Heart left ventricle (tissue), 16 donors: ENCODE results near the gene SYNGR2. TPM values are rescaled to one million over a fixed set of nuclear protein-coding genes. Genes with fewer than 3 reads are reported as not detected.
A peak's percentile ranks its signal among the peaks of the same experiment; 100 is the strongest.

Experiments used
- ATAC-seq, 4 donors: fragments of 200-7000 bp; cut with Tn5 transposase; one replicate each; pipeline ENCODE4 v1.9.1; 2020 to 2022; ENCODE audit warnings: moderate library complexity in 4 of 4, mild to moderate bottlenecking in 3 of 4, moderate number of reproducible peaks in 1 of 4
- DNase-seq, 5 donors: peaks; one replicate each; pipeline ENCODE4 v3.0.0-alpha.2; 2020
- H3K27ac ChIP-seq, 12 donors: fragments of 200-600 bp; sonication (generic) in 4 of 12; one replicate each; pipeline versions ENCODE4 v1.5.0 to v1.8.0; 2016 to 2022; ENCODE audit warnings: mild to moderate bottlenecking in 2 of 12
- H3K27me3 ChIP-seq, 9 donors: fragments of 200-600 bp; sonication (generic) in 2 of 9; one replicate each; pipeline versions ENCODE4 v1.5.1 to v1.8.0; 2016 to 2022; ENCODE audit warnings: mild to moderate bottlenecking in 3 of 9
- H3K36me3 ChIP-seq, 9 donors: fragments of 200-600 bp; sonication (generic) in 2 of 9; one replicate each; pipeline versions ENCODE4 v1.5.0 to v1.8.0; 2018 to 2022; ENCODE audit warnings: mild to moderate bottlenecking in 2 of 9
- H3K4me1 ChIP-seq, 12 donors: fragments of 200-600 bp; sonication (generic) in 4 of 12; one replicate each; pipeline versions ENCODE4 v1.5.0 to v1.8.0; 2016 to 2022; ENCODE audit warnings: mild to moderate bottlenecking in 3 of 12
- H3K4me3 ChIP-seq, 12 donors: fragments of 200-600 bp; sonication (generic) in 4 of 12; one replicate each; pipeline versions ENCODE4 v1.5.0 to v1.8.0; 2017 to 2022; ENCODE audit warnings: mild to moderate bottlenecking in 9 of 12, moderate library complexity in 4 of 12
- H3K9me3 ChIP-seq, 12 donors: fragments of 200-600 bp; sonication (generic) in 4 of 12; one replicate each; pipeline versions ENCODE4 v1.5.0 to v1.8.0; 2016 to 2022; ENCODE audit warnings: mild to moderate bottlenecking in 1 of 12
- POLR2A ChIP-seq, 2 donors: fragments of 450-650 bp; IDR thresholded peaks; one replicate each; pipeline ENCODE4 v1.6.1; 2017; ENCODE audit warnings: antibody characterized with exemption in 2 of 2, mild to moderate bottlenecking in 2 of 2, moderate library complexity in 2 of 2
- WGBS, 4 donors: extraction: QIAGEN DNeasy Blood & Tissue Kit in 2 of 4; methylation state at CpG; one replicate each; pipeline versions ENCODE4 v1.1.5 to v1.1.7; 2013 to 2018; 5-methylcytosine and 5-hydroxymethylcytosine counted together
- intact Hi-C, 10 donors: fragments of 100-400 bp; cut with DNase I; formaldehyde crosslinking; loops; one replicate each; pipeline versions ENCODE4 v1.11.1 to v1.14.2; 2022
- polyA plus RNA-seq, 2 donors: library from polyadenylated mRNA; stranded (reverse); fragments of 200-250 nt; gene quantifications; one replicate each; pipeline ENCODE4 v1.2.3, GENCODE V29; 2013
- total RNA-seq, 9 donors: library from RNA; depleted of rRNA in 2 of 9; stranded (reverse); fragments of >200 nt in 2 of 9; fragmentation: NEBNext Ultra II Directional in 3 of 9; extraction: Animal tissue kit (Norgen Biotek cat#: 25700) in 3 of 9; gene quantifications; one replicate each; pipeline versions ENCODE4 v1.1.0 to v1.2.4, GENCODE V29; 2016 to 2023
- TF ChIP-seq, protein P1 (sequence below), 12 donors: fragments of 200-600 bp; sonication (generic) in 4 of 12; IDR thresholded peaks; one replicate each; pipeline versions ENCODE4 v1.5.0 to v1.8.0; 2018 to 2022; ENCODE audit warnings: antibody characterized with exemption in 12 of 12, mild to moderate bottlenecking in 5 of 12
- donor health status: ischemic (EF 13 %, LVEDD 7.1; RV severe dilation, severe dysfunction).
- donor health status: healthy with polysubstance abuse.
- donor health status: DM: no; HTN: yes; CAD: no.
- donor health status: DM: no; HTN: no; CAD: no.
- donor health status: ischemic (EF 25% LVEDD 6.9; RV normal size, moderate dysfunction).
- donor health status: ischemic (EF 25% LVEDD 5.7; RV mildly dilated, moderate dysfunction).
- donor health status: healthy.
- donor health status: DM: yes; HTN: yes; CAD: no.
- donor health status: ischemic (EF 35%, LVEDD 5.7; RV mildly dilated, moderate dysfunction).
- donor health status: nonischemic (EF 11% LVEDD 7.7; RV severe dilation, severe dysfunction).
- donor health status: DM: yes; HTN: yes; CAD: no.
- donor health status: PGD.
- donor health status: ischemic (EF 29% LVEDD 5.4; RV normal size, mild dysfunction).
- donor health status: nonischemic (EF 23%, LVEDD 6.1; RV moderate dilation, normal function).

SYNGR2 gene
- total and polyA plus RNA-seq, 11 donors, result 99.5 to 268 (median 135) TPM

DNA sequence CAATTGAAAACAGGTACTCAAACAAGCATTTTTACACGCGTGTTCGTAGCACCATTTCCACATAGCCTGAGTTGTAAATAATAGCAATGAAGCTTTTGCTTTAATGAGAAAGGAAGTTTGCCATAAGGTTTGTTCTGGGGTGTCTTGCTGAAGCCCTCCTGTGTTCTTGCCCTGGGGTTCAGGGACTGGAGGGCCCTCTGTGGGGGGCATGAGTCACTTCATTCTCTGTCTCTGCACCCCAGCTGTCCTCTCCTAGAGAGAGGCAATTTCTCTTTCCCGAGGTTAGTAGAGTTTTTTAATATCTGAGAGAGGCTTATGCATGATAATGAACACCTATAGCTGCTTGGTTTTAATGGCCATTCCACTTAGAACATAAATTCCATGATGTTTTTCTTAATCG, 28.3 kb downstream of the SYNGR2 start:
- Histone ChIP-seq H3K36me3 (peaks cover 0 to 51% (median 28%) of the 10 kb centered on the region in 9 donors), H3K27me3 (no peaks in the 10 kb centered on the region), H3K9me3 (no peaks in the 10 kb centered on the region), H3K4me1 (no peaks in the 10 kb centered on the region), H3K27ac (no peak overlapping the region), H3K4me3 (no peak overlapping the region)
- ATAC-seq (no peak), DNase-seq (no peak)
- TF ChIP-seq, protein P1, sequence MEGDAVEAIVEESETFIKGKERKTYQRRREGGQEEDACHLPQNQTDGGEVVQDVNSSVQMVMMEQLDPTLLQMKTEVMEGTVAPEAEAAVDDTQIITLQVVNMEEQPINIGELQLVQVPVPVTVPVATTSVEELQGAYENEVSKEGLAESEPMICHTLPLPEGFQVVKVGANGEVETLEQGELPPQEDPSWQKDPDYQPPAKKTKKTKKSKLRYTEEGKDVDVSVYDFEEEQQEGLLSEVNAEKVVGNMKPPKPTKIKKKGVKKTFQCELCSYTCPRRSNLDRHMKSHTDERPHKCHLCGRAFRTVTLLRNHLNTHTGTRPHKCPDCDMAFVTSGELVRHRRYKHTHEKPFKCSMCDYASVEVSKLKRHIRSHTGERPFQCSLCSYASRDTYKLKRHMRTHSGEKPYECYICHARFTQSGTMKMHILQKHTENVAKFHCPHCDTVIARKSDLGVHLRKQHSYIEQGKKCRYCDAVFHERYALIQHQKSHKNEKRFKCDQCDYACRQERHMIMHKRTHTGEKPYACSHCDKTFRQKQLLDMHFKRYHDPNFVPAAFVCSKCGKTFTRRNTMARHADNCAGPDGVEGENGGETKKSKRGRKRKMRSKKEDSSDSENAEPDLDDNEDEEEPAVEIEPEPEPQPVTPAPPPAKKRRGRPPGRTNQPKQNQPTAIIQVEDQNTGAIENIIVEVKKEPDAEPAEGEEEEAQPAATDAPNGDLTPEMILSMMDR (IDR thresholded peaks at IDR 0.05), result no peak
- TF ChIP-seq POLR2A (IDR thresholded peaks at IDR 0.05), result no peak
- intact Hi-C loops, result no loop called here
- 83 to 90% (median 88%) methylated on average over 5 of the region's 5 CpGs for WGBS, 4 donors

DNA sequence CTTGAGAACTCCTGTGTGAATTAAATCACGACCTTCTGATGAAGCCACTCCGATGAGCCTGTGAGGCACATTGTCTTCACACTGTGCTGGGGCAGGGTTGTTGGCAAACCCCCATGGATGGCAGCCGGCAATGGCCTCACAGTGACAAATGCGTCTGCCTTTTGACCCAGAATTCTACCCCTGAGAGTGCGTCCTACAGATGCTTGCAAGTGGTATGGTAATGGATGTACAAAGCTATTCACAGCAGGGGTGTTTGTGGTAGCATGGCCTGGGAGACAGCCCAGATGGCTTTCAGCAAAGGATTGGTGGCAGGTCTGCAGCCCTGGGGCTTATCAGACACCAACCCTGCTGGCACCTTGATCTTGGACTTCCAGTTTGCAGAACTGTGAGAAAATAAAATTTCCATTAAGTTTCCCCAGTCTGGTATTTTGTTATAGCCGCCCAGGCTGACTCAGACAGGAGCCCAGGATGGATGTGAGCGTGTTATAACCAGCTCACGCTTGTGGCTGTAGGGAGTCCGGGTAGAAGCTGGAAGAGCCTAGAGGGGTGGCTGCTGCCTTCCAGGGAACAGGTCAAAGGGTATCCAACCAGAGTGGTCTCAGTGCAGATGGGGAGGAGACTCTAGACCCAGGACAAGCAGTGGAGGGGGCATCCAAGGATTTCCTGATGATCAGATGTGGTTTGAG, 28.9 kb downstream of the SYNGR2 start:
- ATAC-seq (no peak), DNase-seq (no peak)
- no peak overlapping the region for H3K27ac ChIP-seq
- WGBS, 4 donors, result 79 to 83% (median 83%) methylated on average over 9 of the region's 9 CpGs
- H3K4me3 ChIP-seq, result no peak overlapping the region
- no peaks in the 10 kb centered on the region for H3K9me3 ChIP-seq
- TF ChIP-seq, protein P1 (IDR thresholded peaks at IDR 0.05), result no peak
- no peak for TF ChIP-seq POLR2A (IDR thresholded peaks at IDR 0.05)
- no peaks in the 10 kb centered on the region for H3K4me1 ChIP-seq
- no peaks in the 10 kb centered on the region for H3K27me3 ChIP-seq
- intact Hi-C loops, result no loop called here
- peaks cover 0 to 45% (median 25%) of the 10 kb centered on the region in 9 donors for H3K36me3 ChIP-seq

DNA sequence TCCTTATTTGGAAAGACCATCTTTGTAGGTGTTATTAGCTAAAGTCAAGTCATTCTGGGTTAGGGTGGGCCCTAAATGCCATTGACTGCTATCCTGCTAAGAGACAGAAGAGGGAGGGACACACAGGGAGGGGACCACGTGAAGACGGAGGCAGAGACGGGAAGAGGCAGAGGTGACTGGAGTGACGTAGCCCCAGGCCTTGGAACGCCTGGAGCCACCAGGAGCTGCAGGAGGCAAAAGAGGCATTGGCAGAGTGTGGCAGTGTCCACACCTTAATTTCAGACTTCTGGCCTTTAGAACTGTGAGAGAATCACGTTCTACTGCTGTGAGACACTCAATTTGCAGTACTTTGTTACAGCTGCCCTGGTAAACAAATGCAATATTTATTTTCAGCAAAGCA, 32.1 kb downstream of the SYNGR2 start:
- Histone ChIP-seq H3K36me3 (peaks cover 0 to 44% (median 11%) of the 10 kb centered on the region in 9 donors), H3K4me3 (no peak overlapping the region), H3K27ac (no peak overlapping the region), H3K27me3 (no peaks in the 10 kb centered on the region), H3K4me1 (peaks cover 0 to 8% (median 0%) of the 10 kb centered on the region in 12 donors), H3K9me3 (no peaks in the 10 kb centered on the region)
- intact Hi-C loops, result no loop called here
- no peak for TF ChIP-seq POLR2A (IDR thresholded peaks at IDR 0.05)
- TF ChIP-seq, protein P1 (IDR thresholded peaks at IDR 0.05), result no peak
- ATAC-seq (no peak), DNase-seq (no peak)
- WGBS, 4 donors, result 89 to 94% (median 92%) methylated on average over 6 of the region's 6 CpGs

DNA sequence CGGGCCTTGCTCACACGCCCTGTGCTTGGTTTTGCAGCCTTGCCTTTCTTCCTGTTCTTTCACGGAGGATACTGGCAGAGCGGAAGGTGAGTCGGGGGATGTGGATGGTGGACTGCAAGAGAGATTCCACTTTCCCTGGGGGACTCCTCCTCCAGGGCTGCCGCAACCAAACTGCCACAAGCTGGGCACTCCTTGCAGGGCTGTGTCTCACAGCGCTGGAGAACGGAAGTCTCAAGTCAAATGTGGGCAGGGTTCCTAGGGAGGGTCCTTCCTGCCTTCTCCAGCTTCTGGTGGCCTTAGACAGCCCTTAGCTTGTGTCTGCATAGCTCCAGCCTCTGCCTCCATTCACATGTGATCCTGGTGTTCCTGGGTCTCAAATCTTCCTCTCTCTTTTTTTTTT, 34.3 kb downstream of the SYNGR2 start:
- no peak for TF ChIP-seq POLR2A (IDR thresholded peaks at IDR 0.05)
- TF ChIP-seq, protein P1 (IDR thresholded peaks at IDR 0.05), result no peak
- peak in 3 of 4 donors; percentile 43 to 57 (median 55) for ATAC-seq

More for the DNA sequence above, 34.3 kb downstream of the SYNGR2 start:
- peaks cover 0 to 31% (median under 1%) of the 10 kb centered on the region in 9 donors for H3K36me3 ChIP-seq
- WGBS, 4 donors, result 48 to 86% (median 79%) methylated on average over 8 of the region's 8 CpGs
- no peaks in the 10 kb centered on the region for H3K27me3 ChIP-seq
- peak in 1 of 5 donors; percentile 43 for DNase-seq
- no peaks in the 10 kb centered on the region for H3K9me3 ChIP-seq
- intact Hi-C loops, result no loop called here
- peak overlapping the region in 6 of 12 donors; percentile 14 to 49 (median 25) for H3K27ac ChIP-seq
- H3K4me1 ChIP-seq, result peaks cover 0 to 8% (median 0%) of the 10 kb centered on the region in 12 donors
- no peak overlapping the region for H3K4me3 ChIP-seq
